Osteocyte (in vitro differentiated cells): ENCODE data around the gene RAD51B. TPM values are rescaled to one million over a fixed set of nuclear protein-coding genes. Genes with fewer than 3 reads are reported as not detected.
A peak's percentile ranks its signal among the peaks of the same experiment; 100 is the strongest.
"Not testable (repeated sequence)": the region's sequence is repeated elsewhere in the genome, so short reads cannot be mapped to it uniquely, and the experiment has no call there.

Experiments used
- DNase-seq: peaks from one replicate; pipeline ENCODE4 v3.0.0; 2021; ENCODE audit warnings: mixed read lengths; ENCODE audit not compliant: unreplicated experiment; ENCODE audit errors: extremely low spot score
- H3K27ac Mint-ChIP-seq: one replicate; pipeline ENCODE4 v1.8.0; 2021; ENCODE audit warnings: mild to moderate bottlenecking, mixed read lengths; ENCODE audit not compliant: unreplicated experiment
- H3K27me3 Mint-ChIP-seq: one replicate; pipeline ENCODE4 v1.8.0; 2021; ENCODE audit warnings: mixed read lengths; ENCODE audit not compliant: unreplicated experiment
- H3K36me3 Mint-ChIP-seq: one replicate; pipeline ENCODE4 v1.8.0; 2021; ENCODE audit warnings: mixed read lengths; ENCODE audit not compliant: unreplicated experiment
- H3K4me1 Mint-ChIP-seq: one replicate; pipeline ENCODE4 v1.8.0; 2021; ENCODE audit warnings: mixed read lengths; ENCODE audit not compliant: unreplicated experiment
- H3K4me3 Mint-ChIP-seq: one replicate; pipeline ENCODE4 v1.8.0; 2021; ENCODE audit warnings: mild to moderate bottlenecking, moderate library complexity, mixed read lengths; ENCODE audit not compliant: unreplicated experiment
- H3K9me3 Mint-ChIP-seq: one replicate; pipeline ENCODE4 v1.8.0; 2021; ENCODE audit warnings: mixed read lengths; ENCODE audit not compliant: unreplicated experiment
- total RNA-seq: library from RNA; stranded (reverse); gene quantifications from 2 replicates; pipeline ENCODE4 v1.2.1, GENCODE V29; 2021
- TF ChIP-seq, protein P1 (sequence below): fragments of 200-600 bp; sonication (generic); IDR thresholded peaks from 2 replicates; pipeline ENCODE4 v1.5.0; 2021; ENCODE audit warnings: antibody characterized with exemption, mild to moderate bottlenecking, moderate library complexity

RAD51B gene
- total RNA-seq, 1 donor from 2014 or later, result 12.7 TPM

DNA sequence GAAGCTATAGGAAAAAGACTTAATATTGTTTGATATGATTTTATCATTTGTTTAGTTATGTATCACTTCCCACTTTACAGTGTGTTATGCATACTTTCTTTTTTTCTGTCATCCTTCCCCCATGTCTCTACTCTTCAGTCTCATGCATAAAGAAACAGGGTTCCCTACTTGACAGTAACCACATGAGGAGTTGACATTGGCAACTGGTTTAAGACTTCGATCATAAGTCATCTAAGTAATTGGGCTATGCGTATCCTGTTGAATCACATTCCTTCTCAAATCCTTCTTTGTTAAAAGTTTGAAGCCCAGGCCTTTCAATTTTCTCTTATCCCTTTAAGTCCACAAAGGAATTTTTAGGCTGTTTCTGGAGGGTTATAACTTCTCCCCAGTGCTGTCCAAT, 358.7 kb downstream of the RAD51B start:
- TF ChIP-seq, protein P1, sequence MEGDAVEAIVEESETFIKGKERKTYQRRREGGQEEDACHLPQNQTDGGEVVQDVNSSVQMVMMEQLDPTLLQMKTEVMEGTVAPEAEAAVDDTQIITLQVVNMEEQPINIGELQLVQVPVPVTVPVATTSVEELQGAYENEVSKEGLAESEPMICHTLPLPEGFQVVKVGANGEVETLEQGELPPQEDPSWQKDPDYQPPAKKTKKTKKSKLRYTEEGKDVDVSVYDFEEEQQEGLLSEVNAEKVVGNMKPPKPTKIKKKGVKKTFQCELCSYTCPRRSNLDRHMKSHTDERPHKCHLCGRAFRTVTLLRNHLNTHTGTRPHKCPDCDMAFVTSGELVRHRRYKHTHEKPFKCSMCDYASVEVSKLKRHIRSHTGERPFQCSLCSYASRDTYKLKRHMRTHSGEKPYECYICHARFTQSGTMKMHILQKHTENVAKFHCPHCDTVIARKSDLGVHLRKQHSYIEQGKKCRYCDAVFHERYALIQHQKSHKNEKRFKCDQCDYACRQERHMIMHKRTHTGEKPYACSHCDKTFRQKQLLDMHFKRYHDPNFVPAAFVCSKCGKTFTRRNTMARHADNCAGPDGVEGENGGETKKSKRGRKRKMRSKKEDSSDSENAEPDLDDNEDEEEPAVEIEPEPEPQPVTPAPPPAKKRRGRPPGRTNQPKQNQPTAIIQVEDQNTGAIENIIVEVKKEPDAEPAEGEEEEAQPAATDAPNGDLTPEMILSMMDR, result no peak
- H3K4me3 Mint-ChIP-seq, result no peak overlapping the region
- H3K27ac Mint-ChIP-seq, result no peak overlapping the region
- H3K9me3 Mint-ChIP-seq, result peaks cover 3% of the 10 kb centered on the region
- no peaks in the 10 kb centered on the region for H3K27me3 Mint-ChIP-seq
- DNase-seq, result no peak
- no peaks in the 10 kb centered on the region for H3K36me3 Mint-ChIP-seq
- H3K4me1 Mint-ChIP-seq, result peaks cover 44% of the 10 kb centered on the region

DNA sequence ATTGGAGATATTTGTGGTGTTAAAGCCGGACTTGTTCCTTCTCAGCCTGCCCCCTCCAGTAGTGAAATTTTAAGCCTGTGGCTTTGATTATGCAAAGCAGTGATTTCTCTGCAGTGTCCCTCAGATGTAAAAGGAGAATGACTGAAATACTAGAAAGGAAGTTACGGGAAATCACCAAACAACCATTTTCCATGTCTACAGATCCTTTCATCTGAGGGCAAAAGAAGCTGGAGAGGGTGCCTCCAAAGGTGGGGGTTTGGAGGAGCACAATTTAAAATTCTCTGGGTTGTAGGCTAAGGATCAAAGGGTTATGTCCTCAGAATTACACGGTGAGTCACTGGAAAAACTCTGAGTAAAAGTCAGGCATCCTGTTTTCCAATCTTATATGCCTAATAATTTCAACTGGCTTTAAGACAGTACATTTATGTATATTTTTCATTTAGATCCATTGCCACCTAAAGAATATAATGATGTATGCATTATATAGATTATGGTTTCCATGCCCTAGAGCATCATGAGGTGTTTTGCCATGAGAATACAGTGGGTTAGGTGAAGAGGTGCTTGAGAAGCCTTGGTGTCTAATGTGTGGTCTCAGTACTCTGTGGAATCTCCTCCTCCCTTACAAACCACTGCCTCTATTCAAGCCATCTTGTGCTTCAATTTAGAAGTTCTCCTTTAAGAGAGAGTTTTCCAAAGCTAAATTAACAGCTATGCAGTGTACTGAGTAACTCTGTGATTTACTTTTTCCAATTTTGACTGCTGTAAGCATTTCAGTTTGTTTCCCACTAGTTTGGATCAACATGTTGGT, 362.1 kb downstream of the RAD51B start:
- H3K4me1 Mint-ChIP-seq, result peaks cover 38% of the 10 kb centered on the region
- no peak for DNase-seq
- no peaks in the 10 kb centered on the region for H3K27me3 Mint-ChIP-seq
- H3K9me3 Mint-ChIP-seq, result peaks cover 5% of the 10 kb centered on the region
- no peaks in the 10 kb centered on the region for H3K36me3 Mint-ChIP-seq
- TF ChIP-seq, protein P1, result no peak
- H3K27ac Mint-ChIP-seq, result peak overlapping the region; percentile 52
- H3K4me3 Mint-ChIP-seq, result no peak overlapping the region

DNA sequence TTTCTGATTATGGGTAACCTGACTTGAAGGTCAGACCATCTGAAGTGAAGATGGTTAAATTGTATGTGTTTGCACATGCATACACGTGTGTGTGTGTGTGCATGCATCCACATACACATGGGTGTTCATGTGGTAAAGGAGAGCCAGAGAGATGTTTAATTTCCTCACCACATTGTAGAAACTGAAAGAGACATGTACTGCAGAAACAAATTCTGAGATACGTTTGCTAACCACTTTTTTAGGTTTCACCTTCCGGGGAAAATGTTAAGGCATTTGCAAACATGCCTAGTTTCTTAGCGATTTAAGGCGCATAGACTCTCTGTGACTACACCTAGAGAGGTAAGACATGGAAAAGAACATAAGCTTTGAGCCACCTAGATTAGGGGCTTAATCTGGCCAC, 362.9 kb downstream of the RAD51B start:
- H3K4me1 Mint-ChIP-seq, result peaks cover 38% of the 10 kb centered on the region
- H3K4me3 Mint-ChIP-seq, result no peak overlapping the region
- no peaks in the 10 kb centered on the region for H3K27me3 Mint-ChIP-seq
- no peak for DNase-seq
- TF ChIP-seq, protein P1, result no peak
- H3K36me3 Mint-ChIP-seq, result no peaks in the 10 kb centered on the region
- H3K27ac Mint-ChIP-seq, result no peak overlapping the region
- H3K9me3 Mint-ChIP-seq, result peaks cover 5% of the 10 kb centered on the region

DNA sequence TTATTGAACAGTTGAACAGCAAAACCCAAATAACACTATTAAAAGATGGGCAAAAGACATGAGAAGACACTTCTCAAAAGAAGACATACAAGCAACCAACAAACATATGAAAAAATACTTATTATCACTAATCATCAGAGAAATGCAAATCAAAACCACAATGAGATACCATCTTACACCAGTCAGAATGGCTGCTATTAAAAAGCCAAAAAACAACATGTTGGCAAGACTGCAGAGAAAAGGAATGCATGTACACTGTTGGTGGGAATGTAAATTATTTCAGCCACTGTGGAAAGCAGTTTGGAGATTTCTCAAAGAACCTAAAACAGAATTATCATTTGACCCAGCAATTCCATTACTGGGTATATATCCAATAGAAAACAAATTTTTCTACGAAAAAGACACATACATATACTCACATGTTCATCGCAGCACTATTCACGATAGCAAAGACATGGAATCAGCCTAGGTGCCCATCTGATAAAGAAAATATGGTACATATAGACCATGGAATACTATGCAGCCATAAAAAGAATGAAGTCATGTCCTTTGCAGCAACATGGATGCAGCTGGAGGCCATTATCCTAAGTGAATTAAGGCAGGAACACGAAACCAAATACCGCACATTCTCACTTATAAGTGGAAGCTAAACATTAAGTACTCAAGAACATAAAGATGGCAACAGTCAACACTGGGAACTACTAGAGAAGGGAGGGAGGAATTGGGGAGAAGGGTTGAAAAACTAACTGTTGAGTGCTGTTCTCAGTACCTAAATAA, 367.1 kb downstream of the RAD51B start:
- not testable (repeated sequence) for DNase-seq, H3K9me3 Mint-ChIP-seq, H3K36me3 Mint-ChIP-seq, H3K4me3 Mint-ChIP-seq, H3K27me3 Mint-ChIP-seq, H3K27ac Mint-ChIP-seq
- peaks cover 17% of the 10 kb centered on the region for H3K4me1 Mint-ChIP-seq

DNA sequence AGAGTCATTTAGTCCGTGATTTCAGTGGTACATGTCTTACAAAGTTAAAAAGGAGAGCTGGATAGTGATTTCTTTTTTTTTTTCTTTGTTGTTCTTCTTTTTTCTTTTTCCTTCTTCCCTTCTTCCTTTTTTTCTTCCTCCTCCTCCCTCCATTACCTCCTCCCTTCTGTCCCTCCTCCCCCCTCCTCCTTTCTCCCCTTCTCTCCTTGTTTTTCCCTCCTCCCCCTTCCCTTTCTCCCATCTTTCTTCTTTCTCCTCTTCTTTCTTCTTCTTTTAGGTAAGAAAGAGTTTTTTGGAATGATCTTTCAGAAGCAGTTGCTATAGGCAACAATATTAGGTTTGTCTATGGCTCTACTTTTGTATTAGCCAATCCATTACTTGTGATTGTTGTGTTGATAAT, 368.6 kb downstream of the RAD51B start:
- no peaks in the 10 kb centered on the region for H3K36me3 Mint-ChIP-seq

More for the DNA sequence above, 368.6 kb downstream of the RAD51B start:
- Mint-ChIP-seq H3K27ac (no peak overlapping the region), H3K4me3 (no peak overlapping the region), H3K4me1 (peaks cover 5% of the 10 kb centered on the region), H3K9me3 (peaks cover 5% of the 10 kb centered on the region), H3K27me3 (no peaks in the 10 kb centered on the region)
- no peak for DNase-seq
- TF ChIP-seq, protein P1, result no peak
